OCI-LY7 (cell line): ENCODE measurements around the gene HAPLN1. TPM values are rescaled to one million over a fixed set of nuclear protein-coding genes. Genes with fewer than 3 reads are reported as not detected.

Experiments used
- BruUV-seq: library from RNA; stranded (reverse); fragments of 400-500 nt; replicated peaks from 2 replicates; lab custom pipeline; 2021; lab: Mats Ljungman, UMichigan
- CTCF ChIA-PET: fragments of 300-600 bp; sonication (Branson Sonifier 250); formaldehyde crosslinking; loops from one replicate; lab custom pipeline; 2022; ENCODE audit warnings: antibody characterized with exemption; ENCODE audit not compliant: unreplicated experiment; lab: Charles Lee
- POLR2A ChIA-PET: fragments of 300-600 bp; sonication (Branson Sonifier 250); formaldehyde crosslinking; loops from one replicate; lab custom pipeline; 2022; ENCODE audit warnings: antibody characterized with exemption; lab: Charles Lee
- DNase-seq: peaks from one replicate; pipeline ENCODE4 v3.0.0-alpha.2; 2015; ENCODE audit warnings: low spot score
- H2AFZ ChIP-seq: fragments of 200-600 bp; sonication (generic), shearing (Covaris generic); 2 replicates; pipeline ENCODE4 v1.6.1; 2014; ENCODE audit warnings: mild to moderate bottlenecking, antibody characterized with exemption, low read length, moderate library complexity
- H3K27ac ChIP-seq: fragments of 200-600 bp; sonication (generic); 2 replicates; pipeline ENCODE4 v1.5.1; 2014; ENCODE audit warnings: mixed run types, low read depth, mild to moderate bottlenecking, moderate library complexity, low read length, inconsistent platforms; ENCODE audit not compliant: poor library complexity, severe bottlenecking
- H3K36me3 ChIP-seq: fragments of 200-600 bp; sonication (generic); 2 replicates; pipeline ENCODE4 v1.6.1; 2014; ENCODE audit warnings: mild to moderate bottlenecking, antibody characterized with exemption, low read length, moderate library complexity, mixed read lengths; ENCODE audit not compliant: insufficient read depth
- H3K4me1 ChIP-seq: fragments of 200-600 bp; sonication (generic); 2 replicates; pipeline ENCODE4 v1.5.1; 2014; ENCODE audit warnings: mild to moderate bottlenecking, low read length; ENCODE audit not compliant: insufficient read depth, poor library complexity, severe bottlenecking
- H3K4me2 ChIP-seq: fragments of 200-600 bp; sonication (generic); 2 replicates; pipeline ENCODE4 v1.6.1; 2014; ENCODE audit warnings: mild to moderate bottlenecking, low read length
- H3K4me3 ChIP-seq: fragments of 200-600 bp; sonication (generic); 2 replicates; pipeline ENCODE4 v1.5.1; 2014; ENCODE audit warnings: mild to moderate bottlenecking, low read depth, low read length; ENCODE audit not compliant: poor library complexity, severe bottlenecking
- H3K79me2 ChIP-seq: fragments of 200-600 bp; sonication (generic); 2 replicates; pipeline ENCODE4 v1.6.1; 2016; ENCODE audit warnings: low read depth, mild to moderate bottlenecking, low read length, moderate library complexity, mixed read lengths; ENCODE audit not compliant: insufficient read depth
- H3K9me2 ChIP-seq: fragments of 200-600 bp; sonication (generic); 2 replicates; pipeline ENCODE4 v1.6.1; 2016; ENCODE audit warnings: mild to moderate bottlenecking, low read length, mixed read lengths; ENCODE audit not compliant: insufficient read depth
- H3K9me3 ChIP-seq: fragments of 200-600 bp; sonication (generic); 2 replicates; pipeline ENCODE4 v1.6.1; 2014; ENCODE audit warnings: mild to moderate bottlenecking, mixed run types, low read length, mixed read lengths
- H4K20me1 ChIP-seq: fragments of 200-600 bp; sonication (generic); 2 replicates; pipeline ENCODE4 v1.6.1; 2014; ENCODE audit warnings: mild to moderate bottlenecking, antibody characterized with exemption, low read length, moderate library complexity, mixed read lengths; ENCODE audit not compliant: insufficient read depth
- CTCF ChIP-seq: fragments of 200-600 bp; sonication (generic); conservative IDR thresholded peaks from 2 replicates; pipeline ENCODE4 v1.5.1; 2014; ENCODE audit warnings: mild to moderate bottlenecking, antibody characterized with exemption, low read length, moderate library complexity, mixed read lengths
- EZH2phosphoT487 ChIP-seq: fragments of 200-600 bp; sonication (generic); IDR thresholded peaks from 2 replicates; pipeline ENCODE4 v1.6.1; 2018; ENCODE audit warnings: low read depth, borderline replicate concordance, mild to moderate bottlenecking, mixed run types, antibody characterized with exemption, low read length, moderate library complexity, mixed read lengths
- intact Hi-C: fragments of 100-400 bp; cut with micrococcal nuclease; formaldehyde crosslinking; loops from one replicate; pipeline ENCODE4 v1.10.0; 2022; ENCODE audit not compliant: unreplicated experiment
- total RNA-seq, 2 experiments: library from RNA; depleted of rRNA in 1 of 2; stranded (reverse); fragments of >200 nt in 1 of 2; shearing (Covaris generic) in 1 of 2; gene quantifications; 2 replicates each; pipeline ENCODE4 v1.2.3, GENCODE V29; 2014 to 2022

HAPLN1 gene
- total RNA-seq, 2 experiments from 2014 or later = not detected

GRCh38 chr5:83744821-83745220, 24.2 kb upstream of the HAPLN1 start:
- Histone ChIP-seq H3K9me2 (no peaks in the 10 kb centered on the region), H3K79me2 (no peaks in the 10 kb centered on the region), H2AFZ (peak overlapping the region; percentile 91), H3K27ac (no peak overlapping the region), H3K4me2 (peak overlapping the region; percentile 32; the same call in 1 of the 2 replicates), H3K36me3 (no peaks in the 10 kb centered on the region), H3K4me3 (no peak overlapping the region), H4K20me1 (no peaks in the 10 kb centered on the region), H3K9me3 (0 out of 2 replicates have a peak, but pooled peaks cover 4% of the 10 kb centered on the region), H3K4me1 (peaks cover 33% of the 10 kb centered on the region)
- POLR2A ChIA-PET = no interaction called here
- no TSS peak for BruUV-seq
- TF ChIP-seq CTCF = no peak
- no peak for TF ChIP-seq EZH2phosphoT487
- intact Hi-C loops = no loop called here
- DNase-seq = peak; percentile 28
- CTCF ChIA-PET = no interaction called here

GRCh38 chr5:83742089-83742488, 21.4 kb upstream of the HAPLN1 start:
- no peak overlapping the region for H3K4me3 ChIP-seq
- CTCF ChIA-PET = no interaction called here
- peaks cover 33% of the 10 kb centered on the region for H3K4me1 ChIP-seq
- DNase-seq = no peak
- H3K36me3 ChIP-seq = no peaks in the 10 kb centered on the region
- H3K79me2 ChIP-seq = no peaks in the 10 kb centered on the region
- H3K9me3 ChIP-seq = no peaks in the 10 kb centered on the region
- no peak for TF ChIP-seq EZH2phosphoT487
- no peak for TF ChIP-seq CTCF
- no peak overlapping the region for H3K4me2 ChIP-seq
- intact Hi-C loops = no loop called here
- no peaks in the 10 kb centered on the region for H3K9me2 ChIP-seq
- POLR2A ChIA-PET = interaction anchor here (2.8 kb wide), 1 partner anchor 11 kb away, joined by 17 read pairs; no protein-coding TSS in a partner anchor
- no peaks in the 10 kb centered on the region for H4K20me1 ChIP-seq
- BruUV-seq = no TSS peak
- no peak overlapping the region for H3K27ac ChIP-seq
- peak overlapping the region; percentile 18; the same call in 1 of the 2 replicates for H2AFZ ChIP-seq

DNA sequence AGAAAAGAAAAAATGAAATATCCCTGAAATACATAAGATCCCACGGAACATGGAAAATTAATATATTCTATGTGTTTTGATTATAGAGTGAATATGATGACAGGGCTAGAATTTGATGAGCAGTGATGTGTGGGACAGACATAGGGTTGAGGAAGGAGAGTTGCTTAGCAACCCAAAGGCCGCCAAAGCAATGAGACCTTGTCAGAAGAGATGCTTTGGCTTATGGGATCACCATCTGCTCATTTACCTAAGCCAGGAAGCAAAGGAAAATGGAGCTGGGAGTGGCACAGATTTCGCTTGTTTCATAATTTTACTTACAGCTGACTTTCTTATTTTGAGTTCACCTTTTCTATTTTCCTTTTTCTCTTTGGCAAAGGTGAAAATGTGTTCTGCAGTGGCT, 20.9 kb upstream of the HAPLN1 start:
- BruUV-seq = no TSS peak
- H3K4me3 ChIP-seq = no peak overlapping the region
- no peak overlapping the region for H3K4me2 ChIP-seq
- H4K20me1 ChIP-seq = no peaks in the 10 kb centered on the region
- no peak for DNase-seq
- no peaks in the 10 kb centered on the region for H3K79me2 ChIP-seq
- no peak overlapping the region for H3K27ac ChIP-seq
- H3K9me3 ChIP-seq = no peaks in the 10 kb centered on the region
- ChIA-PET CTCF (no interaction called here), POLR2A (interaction anchor here (0.6 to 2.8 kb wide), 2 partner anchors 11 to 155 kb away, joined by 3 to 17 read pairs; no protein-coding TSS in a partner anchor)
- H2AFZ ChIP-seq = peak overlapping the region; percentile 18; the same call in 1 of the 2 replicates
- TF ChIP-seq EZH2phosphoT487 (no peak), CTCF (no peak)
- H3K9me2 ChIP-seq = no peaks in the 10 kb centered on the region
- intact Hi-C loops = no loop called here
- no peaks in the 10 kb centered on the region for H3K36me3 ChIP-seq
- H3K4me1 ChIP-seq = peaks cover 33% of the 10 kb centered on the region
